ENCODE results near the gene UBE2I. TPM values are rescaled to one million over a fixed set of nuclear protein-coding genes. Genes with fewer than 3 reads are reported as not detected.

The UBE2I gene
- total and polyA plus RNA-seq, 2 donors from 2014 or later = 62.2 to 97.1 TPM

GRCh38 chr16:1337486-1337885 lies 28.1 kb downstream of the UBE2I start:
- FAIRE-seq (no peak), DNase-seq (no peak)
- Histone ChIP-seq H3K4me1 (ENCODE audit: control insufficient read depth in 2 of 3, insufficient read depth in 2 of 3, low read depth in 1 of 3, low read length in 3 of 3) (peaks cover 0 to 6% (median 2%) of the 10 kb centered on the region in 3 donors), H3K36me3 (ENCODE audit: control insufficient read depth in 2 of 3, insufficient read depth in 3 of 3, low read length in 3 of 3) (peaks cover 0 to 3% (median 0%) of the 10 kb centered on the region in 3 donors), H3K9me3 (ENCODE audit: control insufficient read depth in 2 of 3, insufficient read depth in 1 of 3, low read length in 3 of 3) (no peaks in the 10 kb centered on the region), H3K27me3 (ENCODE audit: control insufficient read depth, insufficient read depth, low read length) (peaks cover 9% of the 10 kb centered on the region), H3K27ac (ENCODE audit: low read depth in 2 of 2, low read length in 2 of 2) (no peak overlapping the region), H3K9ac (ENCODE audit: low read length in 3 of 3) (no peak overlapping the region), H3K4me3 (ENCODE audit: low read length in 3 of 3) (no peak overlapping the region)
- intact Hi-C loops (cut with DNase I) = no loop called here
- TF ChIP-seq CTCF (IDR thresholded peaks at IDR 0.05; ENCODE audit: borderline replicate concordance, extremely low read depth, insufficient read depth) = no peak

GRCh38 chr16:1338119-1338730 lies 28.8 kb downstream of the UBE2I start:
- DNase-seq (peak in 2 of 5 donors; percentile 51 to 75), FAIRE-seq (no peak)
- peaks cover 0 to 10% (median 0%) of the 10 kb centered on the region in 3 donors for H3K4me1 ChIP-seq (ENCODE audit: control insufficient read depth in 2 of 3, insufficient read depth in 2 of 3, low read depth in 1 of 3, low read length in 3 of 3)
- no peak overlapping the region for H3K9ac ChIP-seq (ENCODE audit: low read length in 3 of 3)
- H3K27ac ChIP-seq (ENCODE audit: low read depth in 2 of 2, low read length in 2 of 2) = no peak overlapping the region
- H3K27me3 ChIP-seq (ENCODE audit: control insufficient read depth, insufficient read depth, low read length) = peaks cover 9% of the 10 kb centered on the region
- TF ChIP-seq CTCF (IDR thresholded peaks at IDR 0.05; ENCODE audit: borderline replicate concordance, extremely low read depth, insufficient read depth) = peak; percentile 27
- no peak overlapping the region for H3K4me3 ChIP-seq (ENCODE audit: low read length in 3 of 3)
- H3K9me3 ChIP-seq (ENCODE audit: control insufficient read depth in 2 of 3, insufficient read depth in 1 of 3, low read length in 3 of 3) = no peaks in the 10 kb centered on the region
- intact Hi-C loops (cut with DNase I) = no loop called here
- H3K36me3 ChIP-seq (ENCODE audit: control insufficient read depth in 2 of 3, insufficient read depth in 3 of 3, low read length in 3 of 3) = peaks cover 0 to 3% (median 0%) of the 10 kb centered on the region in 3 donors

GRCh38 chr16:1338855-1339675 lies 29.6 kb downstream of the UBE2I start:
- peak in 1 of 5 donors; percentile 43 for DNase-seq
- FAIRE-seq = no peak
- TF ChIP-seq CTCF (IDR thresholded peaks at IDR 0.05; ENCODE audit: borderline replicate concordance, extremely low read depth, insufficient read depth) = no peak

More at GRCh38 chr16:1338855-1339675, 29.6 kb downstream of the UBE2I start:
- Histone ChIP-seq H3K9ac (ENCODE audit: low read length in 3 of 3) (no peak overlapping the region), H3K27ac (ENCODE audit: low read depth in 2 of 2, low read length in 2 of 2) (no peak overlapping the region), H3K36me3 (ENCODE audit: control insufficient read depth in 2 of 3, insufficient read depth in 3 of 3, low read length in 3 of 3) (peaks cover 0 to 3% (median 0%) of the 10 kb centered on the region in 3 donors), H3K27me3 (ENCODE audit: control insufficient read depth, insufficient read depth, low read length) (peaks cover 9% of the 10 kb centered on the region), H3K9me3 (ENCODE audit: control insufficient read depth in 2 of 3, insufficient read depth in 1 of 3, low read length in 3 of 3) (no peaks in the 10 kb centered on the region), H3K4me1 (ENCODE audit: control insufficient read depth in 2 of 3, insufficient read depth in 2 of 3, low read depth in 1 of 3, low read length in 3 of 3) (peaks cover 0 to 14% (median 0%) of the 10 kb centered on the region in 3 donors), H3K4me3 (ENCODE audit: low read length in 3 of 3) (no peak overlapping the region)
- intact Hi-C loops (cut with DNase I) = no loop called here
